OCI-LY7 (cell line): ENCODE measurements around the gene VWF.

Experiments
- EZH2phosphoT487 ChIP-seq: fragments of 200-600 bp; sonication (generic); IDR thresholded peaks from 2 replicates; pipeline ENCODE4 v1.6.1; 2018; ENCODE audit warnings: low read depth, borderline replicate concordance, mild to moderate bottlenecking, mixed run types, antibody characterized with exemption, low read length, moderate library complexity, mixed read lengths
- TF ChIP-seq, protein P1 (sequence below): fragments of 200-600 bp; sonication (generic); conservative IDR thresholded peaks from 2 replicates; pipeline ENCODE4 v1.5.1; 2014; ENCODE audit warnings: mild to moderate bottlenecking, antibody characterized with exemption, low read length, moderate library complexity, mixed read lengths

DNA sequence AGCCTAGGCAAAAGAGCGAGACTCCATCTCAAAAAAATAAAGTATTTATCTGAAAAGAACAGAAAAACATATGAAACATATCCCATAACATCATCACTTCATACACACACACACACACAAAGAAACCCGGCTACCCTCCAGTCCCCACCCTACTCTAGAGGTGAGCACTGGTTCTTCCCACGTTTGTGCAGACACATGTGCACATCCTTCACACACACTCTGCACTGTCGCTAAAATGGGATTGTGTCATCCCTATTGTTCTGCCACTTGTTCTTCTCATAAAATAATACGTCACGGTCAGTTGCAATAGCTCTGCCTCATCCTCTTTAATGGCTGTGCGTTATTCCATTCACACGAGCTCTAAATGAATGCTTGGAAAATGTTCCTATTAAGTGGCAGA is 93.5 kb downstream of the VWF start:
- TF ChIP-seq, protein P1, sequence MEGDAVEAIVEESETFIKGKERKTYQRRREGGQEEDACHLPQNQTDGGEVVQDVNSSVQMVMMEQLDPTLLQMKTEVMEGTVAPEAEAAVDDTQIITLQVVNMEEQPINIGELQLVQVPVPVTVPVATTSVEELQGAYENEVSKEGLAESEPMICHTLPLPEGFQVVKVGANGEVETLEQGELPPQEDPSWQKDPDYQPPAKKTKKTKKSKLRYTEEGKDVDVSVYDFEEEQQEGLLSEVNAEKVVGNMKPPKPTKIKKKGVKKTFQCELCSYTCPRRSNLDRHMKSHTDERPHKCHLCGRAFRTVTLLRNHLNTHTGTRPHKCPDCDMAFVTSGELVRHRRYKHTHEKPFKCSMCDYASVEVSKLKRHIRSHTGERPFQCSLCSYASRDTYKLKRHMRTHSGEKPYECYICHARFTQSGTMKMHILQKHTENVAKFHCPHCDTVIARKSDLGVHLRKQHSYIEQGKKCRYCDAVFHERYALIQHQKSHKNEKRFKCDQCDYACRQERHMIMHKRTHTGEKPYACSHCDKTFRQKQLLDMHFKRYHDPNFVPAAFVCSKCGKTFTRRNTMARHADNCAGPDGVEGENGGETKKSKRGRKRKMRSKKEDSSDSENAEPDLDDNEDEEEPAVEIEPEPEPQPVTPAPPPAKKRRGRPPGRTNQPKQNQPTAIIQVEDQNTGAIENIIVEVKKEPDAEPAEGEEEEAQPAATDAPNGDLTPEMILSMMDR, result no peak
- no peak for TF ChIP-seq EZH2phosphoT487
